Trophoblast cell (in vitro differentiated cells and primary cell): Measurements from ENCODE around the gene CEP55.

Experiments
- DNase-seq, 2 donors: peaks; one replicate each; pipeline ENCODE4 v3.0.0-alpha.2; 2016
- H2AFZ ChIP-seq: 2 replicates; pipeline ENCODE4 v1.6.1; 2013; ENCODE audit warnings: low read length, moderate library complexity, mild to moderate bottlenecking; ENCODE audit not compliant: insufficient read depth, poor library complexity
- H2AK5ac ChIP-seq: 2 replicates; pipeline ENCODE4 v1.6.1; 2013; ENCODE audit warnings: mild to moderate bottlenecking, low read length
- H2BK120ac ChIP-seq: 2 replicates; pipeline ENCODE4 v1.6.1; 2013; ENCODE audit warnings: low read length, mild to moderate bottlenecking, moderate library complexity; ENCODE audit not compliant: insufficient read depth, poor library complexity
- H2BK12ac ChIP-seq: 2 replicates; pipeline ENCODE4 v1.6.1; 2013; ENCODE audit warnings: mild to moderate bottlenecking, low read length, moderate library complexity
- H2BK5ac ChIP-seq: 2 replicates; pipeline ENCODE4 v1.6.1; 2013; ENCODE audit warnings: low read length, low read depth, moderate library complexity, mild to moderate bottlenecking; ENCODE audit not compliant: poor library complexity
- H3K14ac ChIP-seq: 2 replicates; pipeline ENCODE4 v1.6.1; 2013; ENCODE audit warnings: mild to moderate bottlenecking, low read length
- H3K18ac ChIP-seq: 2 replicates; pipeline ENCODE4 v1.6.1; 2013; ENCODE audit warnings: mild to moderate bottlenecking, low read length
- H3K23ac ChIP-seq: 2 replicates; pipeline ENCODE4 v1.6.1; 2013; ENCODE audit warnings: low read length
- H3K27ac ChIP-seq: 2 replicates; pipeline ENCODE4 v1.5.1; 2013; ENCODE audit warnings: low read depth, mild to moderate bottlenecking, inconsistent platforms, low read length, moderate library complexity
- H3K27me3 ChIP-seq: 2 replicates; pipeline ENCODE4 v1.6.1; 2013; ENCODE audit warnings: inconsistent platforms, mild to moderate bottlenecking, low read length, moderate library complexity; ENCODE audit not compliant: insufficient read depth
- H3K36me3 ChIP-seq, 2 experiments: 1 replicate in 1 of 2; 2 replicates in 1 of 2; pipeline ENCODE4 v1.6.1; 2013; ENCODE audit warnings: low read length in 2 of 2, mild to moderate bottlenecking in 2 of 2, moderate library complexity in 1 of 2; ENCODE audit not compliant: insufficient read depth in 2 of 2, control insufficient read depth in 1 of 2
- H3K4ac ChIP-seq: 2 replicates; pipeline ENCODE4 v1.6.1; 2013; ENCODE audit warnings: low read depth, mild to moderate bottlenecking, low read length, moderate library complexity
- H3K4me1 ChIP-seq, 2 experiments: 1 replicate in 1 of 2; 2 replicates in 1 of 2; pipeline ENCODE4 v1.6.1; 2013; ENCODE audit warnings: low read length in 2 of 2, mild to moderate bottlenecking in 2 of 2, moderate library complexity in 1 of 2; ENCODE audit not compliant: insufficient read depth in 2 of 2, control insufficient read depth in 1 of 2
- H3K4me2 ChIP-seq: 2 replicates; pipeline ENCODE4 v1.6.1; 2013; ENCODE audit warnings: inconsistent platforms, mild to moderate bottlenecking, low read length, moderate library complexity
- H3K4me3 ChIP-seq: 2 replicates; pipeline ENCODE4 v1.5.1; 2013; ENCODE audit warnings: mild to moderate bottlenecking, low read depth, low read length, inconsistent platforms
- H3K79me1 ChIP-seq: one replicate; pipeline ENCODE4 v1.6.1; 2013; ENCODE audit warnings: low read length
- H3K79me2 ChIP-seq: 2 replicates; pipeline ENCODE4 v1.6.1; 2013; ENCODE audit warnings: low read length, mild to moderate bottlenecking; ENCODE audit not compliant: control insufficient read depth, insufficient read depth, poor library complexity
- H3K9ac ChIP-seq: 2 replicates; pipeline ENCODE4 v1.6.1; 2013; ENCODE audit warnings: mild to moderate bottlenecking, low read length
- H3K9me3 ChIP-seq: 2 replicates; pipeline ENCODE4 v1.6.1; 2013; ENCODE audit warnings: low read depth, mild to moderate bottlenecking, control low read depth, inconsistent platforms, low read length; ENCODE audit not compliant: insufficient read depth
- H4K12ac ChIP-seq: 2 replicates; pipeline ENCODE4 v1.6.1; 2013; ENCODE audit warnings: low read depth, mild to moderate bottlenecking, low read length, moderate library complexity
- H4K8ac ChIP-seq: 2 replicates; pipeline ENCODE4 v1.6.1; 2013; ENCODE audit warnings: low read depth, mild to moderate bottlenecking, low read length, moderate library complexity
- H4K91ac ChIP-seq: one replicate; pipeline ENCODE4 v1.6.1; 2013; ENCODE audit warnings: low read depth, mild to moderate bottlenecking, low read length, moderate library complexity
- WGBS: extraction: QIAGEN DNeasy Blood & Tissue Kit; methylation state at CpG from one replicate; pipeline ENCODE4 v1.1.7; 2013; ENCODE audit warnings: missing lambda C conversion rate; ENCODE audit not compliant: insufficient read length, insufficient coverage; ENCODE audit errors: extremely low coverage; 5-methylcytosine and 5-hydroxymethylcytosine counted together

CEP55 gene

DNA sequence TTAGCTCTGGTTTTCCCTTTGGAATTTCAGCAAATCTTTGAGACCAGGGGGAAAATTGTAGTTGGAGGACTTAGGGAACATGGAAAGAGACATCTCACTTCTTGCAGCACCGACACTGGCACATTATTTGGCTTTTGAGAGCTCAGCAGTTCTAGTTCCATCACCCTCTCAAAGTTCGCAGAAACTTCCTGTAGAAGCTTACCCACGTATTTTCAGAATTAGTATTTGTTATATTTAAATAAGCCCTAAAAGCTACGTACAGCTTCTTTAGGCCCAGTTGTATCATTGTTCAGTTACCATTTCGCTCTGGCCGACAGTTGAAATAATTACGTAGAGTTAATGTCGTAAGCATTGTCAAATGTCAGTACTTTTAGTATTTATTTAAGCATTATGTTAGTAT, 13.4 kb downstream of the CEP55 start:
- no peak overlapping the region for H2AFZ ChIP-seq
- H3K4me2 ChIP-seq: no peak overlapping the region
- no peaks in the 10 kb centered on the region for H3K4me1 ChIP-seq
- no peak overlapping the region for H2BK5ac ChIP-seq
- no peak overlapping the region for H2BK12ac ChIP-seq
- no peaks in the 10 kb centered on the region for H3K27me3 ChIP-seq
- no peak overlapping the region for H4K91ac ChIP-seq
- no CpG with 5 or more reads among the region's 8 CpGs for WGBS
- H4K8ac ChIP-seq: no peak overlapping the region
- no peak overlapping the region for H2BK120ac ChIP-seq
- no peaks in the 10 kb centered on the region for H3K9me3 ChIP-seq
- H3K4me3 ChIP-seq: no peak overlapping the region
- DNase-seq: no peak
- no peaks in the 10 kb centered on the region for H3K79me1 ChIP-seq
- no peak overlapping the region for H3K23ac ChIP-seq
- H4K12ac ChIP-seq: no peak overlapping the region
- no peak overlapping the region for H3K9ac ChIP-seq
- H3K14ac ChIP-seq: no peak overlapping the region
- no peak overlapping the region for H3K27ac ChIP-seq
- peaks cover 13 to 15% of the 10 kb centered on the region in 2 experiments for H3K36me3 ChIP-seq
- no peak overlapping the region for H2AK5ac ChIP-seq
- no peak overlapping the region for H3K4ac ChIP-seq
- no peaks in the 10 kb centered on the region for H3K79me2 ChIP-seq
- no peak overlapping the region for H3K18ac ChIP-seq

- Histone ChIP-seq H3K27me3 (no peaks in the 10 kb centered on the region), H3K4me2 (no peak overlapping the region), H2AFZ (no peak overlapping the region), H3K4me3 (no peak overlapping the region), H3K4ac (no peak overlapping the region), H3K79me1 (no peaks in the 10 kb centered on the region), H3K9ac (no peak overlapping the region), H2BK12ac (no peak overlapping the region), H4K8ac (no peak overlapping the region), H3K79me2 (no peaks in the 10 kb centered on the region), H2BK5ac (no peak overlapping the region), H4K91ac (no peak overlapping the region), H4K12ac (no peak overlapping the region), H3K18ac (no peak overlapping the region), H2AK5ac (no peak overlapping the region), H2BK120ac (no peak overlapping the region), H3K14ac (no peak overlapping the region), H3K27ac (no peak overlapping the region), H3K23ac (no peak overlapping the region), H3K36me3 (peaks cover 9 to 10% of the 10 kb centered on the region in 2 experiments), H3K4me1 (no peaks in the 10 kb centered on the region), H3K9me3 (no peaks in the 10 kb centered on the region)
- DNase-seq: no peak
- no CpG with 5 or more reads among the region's 1 CpG for WGBS
These were observed 16.2 kb downstream of the CEP55 start for GRCh38 chr10:93512565-93512964.

DNA sequence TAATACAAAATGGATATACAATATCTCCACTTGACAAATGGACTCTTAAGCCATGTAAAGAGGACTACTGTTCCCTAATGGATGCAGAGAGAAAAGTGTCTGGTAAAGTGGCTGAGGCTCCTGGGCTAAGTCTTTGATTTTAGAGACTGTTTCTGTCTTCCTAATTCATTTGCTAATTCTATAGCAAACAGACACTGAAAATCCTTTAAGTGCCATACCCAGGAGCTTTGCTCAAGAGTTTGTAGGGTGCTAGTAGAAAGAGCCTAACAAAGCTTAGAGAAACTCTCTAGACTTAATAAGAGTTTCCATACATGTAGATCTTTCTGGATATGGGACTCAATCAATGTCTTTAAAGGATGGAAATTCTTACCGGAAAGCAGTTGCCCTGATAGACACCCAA, 16.7 kb downstream of the CEP55 start:
- H2AK5ac ChIP-seq: no peak overlapping the region
- H2BK12ac ChIP-seq: no peak overlapping the region
- no peak overlapping the region for H3K9ac ChIP-seq
- H3K4me1 ChIP-seq: no peaks in the 10 kb centered on the region
- no CpG with 5 or more reads among the region's 1 CpG for WGBS
- H4K8ac ChIP-seq: no peak overlapping the region
- H3K14ac ChIP-seq: no peak overlapping the region
- H2BK120ac ChIP-seq: no peak overlapping the region
- H3K9me3 ChIP-seq: no peaks in the 10 kb centered on the region
- H4K91ac ChIP-seq: no peak overlapping the region
- no peak overlapping the region for H3K27ac ChIP-seq
- no peak overlapping the region for H3K4ac ChIP-seq
- peaks cover 9 to 10% of the 10 kb centered on the region in 2 experiments for H3K36me3 ChIP-seq
- H2BK5ac ChIP-seq: no peak overlapping the region
- no peak overlapping the region for H3K23ac ChIP-seq
- H3K18ac ChIP-seq: no peak overlapping the region
- H3K27me3 ChIP-seq: no peaks in the 10 kb centered on the region
- H2AFZ ChIP-seq: no peak overlapping the region
- no peaks in the 10 kb centered on the region for H3K79me2 ChIP-seq
- H3K4me2 ChIP-seq: no peak overlapping the region
- no peak overlapping the region for H3K4me3 ChIP-seq
- no peaks in the 10 kb centered on the region for H3K79me1 ChIP-seq
- DNase-seq: no peak
- no peak overlapping the region for H4K12ac ChIP-seq

GRCh38 chr10:93514521-93514920, 18.1 kb downstream of the CEP55 start:
- Histone ChIP-seq H4K91ac (no peak overlapping the region), H2BK5ac (no peak overlapping the region), H3K79me1 (no peaks in the 10 kb centered on the region), H3K79me2 (no peaks in the 10 kb centered on the region), H3K36me3 (peaks cover 12 to 20% of the 10 kb centered on the region in 2 experiments), H3K9me3 (peaks cover 3% of the 10 kb centered on the region), H2BK12ac (no peak overlapping the region), H3K4ac (no peak overlapping the region), H3K14ac (no peak overlapping the region), H2AFZ (no peak overlapping the region), H3K4me1 (no peaks in the 10 kb centered on the region), H3K4me3 (no peak overlapping the region), H3K18ac (no peak overlapping the region), H3K4me2 (no peak overlapping the region), H3K9ac (no peak overlapping the region), H2BK120ac (no peak overlapping the region), H4K12ac (no peak overlapping the region), H2AK5ac (no peak overlapping the region), H3K27me3 (no peaks in the 10 kb centered on the region), H3K23ac (no peak overlapping the region), H4K8ac (no peak overlapping the region), H3K27ac (no peak overlapping the region)
- WGBS: no CpG with 5 or more reads among the region's 4 CpGs
- no peak for DNase-seq
